RKO (cell line): ENCODE results near the gene CD27.
A peak's percentile ranks its signal among the peaks of the same experiment; 100 is the strongest.
"Not testable (repeated sequence)": the region's sequence is repeated elsewhere in the genome, so short reads cannot be mapped to it uniquely, and the experiment has no call there.

Experiments used
- DNase-seq: peaks from one replicate; pipeline ENCODE4 v3.0.0-alpha.2; 2016; ENCODE audit warnings: low spot score

Gene CD27

DNA sequence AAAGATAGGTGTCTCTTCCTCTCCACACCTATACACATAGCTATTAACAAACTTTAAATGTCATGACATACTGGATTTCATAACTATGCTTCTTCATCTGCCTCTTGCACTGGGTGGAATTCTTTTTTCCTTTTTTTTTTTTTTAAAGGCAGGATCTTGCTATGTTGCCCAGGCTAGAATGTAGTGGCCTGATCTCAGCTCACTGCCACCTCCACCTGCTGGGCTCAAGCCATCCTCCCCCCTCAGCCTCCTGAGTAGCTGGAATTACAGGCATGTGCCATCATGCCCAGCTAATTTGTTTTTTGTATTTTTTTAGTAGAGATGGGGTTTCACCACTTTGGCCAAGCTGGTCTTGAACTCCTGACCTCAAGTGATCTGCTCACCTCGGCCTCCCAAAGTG is 43.5 kb downstream of the CD27 start:
- DNase-seq = no peak

GRCh38 chr12:6489449-6489848 is 44.7 kb downstream of the CD27 start:
- no peak for DNase-seq

DNA sequence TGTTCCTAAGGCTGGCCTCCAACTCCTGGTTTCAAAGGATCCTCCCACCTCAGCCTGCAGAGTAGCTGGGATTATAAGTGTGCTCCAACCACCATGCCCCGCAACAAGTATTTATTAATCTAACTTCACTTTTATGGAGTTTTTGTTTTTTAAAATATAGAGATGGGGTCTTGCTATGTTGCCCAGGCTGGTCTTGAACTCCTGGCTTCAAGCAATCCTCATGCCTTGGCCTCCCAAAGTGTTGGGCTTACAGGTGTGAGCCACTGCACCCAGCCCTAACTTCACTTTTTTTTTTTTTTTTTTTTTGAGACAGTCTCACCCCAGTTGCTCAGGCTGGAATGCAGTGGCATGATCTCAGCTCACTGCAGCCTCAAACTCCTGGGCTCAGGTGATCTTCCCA is 45.9 kb downstream of the CD27 start:
- not testable (repeated sequence) for DNase-seq

DNA sequence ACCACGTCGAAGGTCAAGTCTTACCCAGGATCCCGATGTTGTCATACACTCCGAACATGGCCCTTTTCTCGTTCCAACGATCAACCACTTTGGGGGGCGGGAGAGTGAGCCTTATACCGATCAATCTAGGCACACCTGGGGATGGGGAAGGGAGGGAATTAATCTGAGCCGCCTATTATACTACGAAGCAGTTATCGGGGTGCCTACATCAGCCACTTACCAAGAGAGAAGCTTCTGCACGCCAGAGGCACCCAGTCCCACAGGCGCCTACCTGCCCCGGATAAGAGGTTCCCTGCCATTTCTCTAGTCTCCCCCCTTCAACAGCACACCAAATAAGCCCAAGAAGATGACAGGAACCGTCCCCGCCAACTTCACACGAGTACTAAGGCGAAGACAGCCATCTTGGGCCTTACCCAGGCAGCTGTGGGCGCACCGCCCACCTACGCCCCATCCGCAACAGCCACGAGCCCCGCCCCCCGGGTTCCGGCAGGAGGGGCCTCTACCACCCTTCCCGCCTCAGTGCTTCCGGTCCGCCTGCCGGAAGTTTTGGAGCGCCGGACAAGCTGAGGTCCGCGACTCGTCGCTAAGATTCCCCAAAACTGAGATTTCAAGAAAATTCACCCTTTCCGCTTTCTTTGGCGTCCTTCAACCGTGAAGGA is 48.2 kb downstream of the CD27 start, which contains the start of gene MRPL51:
Gene MRPL51, minus strand, starts transcription at position 425 of the 659 bp plus-strand sequence. Its CDS starts 126 bp downstream, at position 299.
- DNase-seq = peak; percentile 95

DNA sequence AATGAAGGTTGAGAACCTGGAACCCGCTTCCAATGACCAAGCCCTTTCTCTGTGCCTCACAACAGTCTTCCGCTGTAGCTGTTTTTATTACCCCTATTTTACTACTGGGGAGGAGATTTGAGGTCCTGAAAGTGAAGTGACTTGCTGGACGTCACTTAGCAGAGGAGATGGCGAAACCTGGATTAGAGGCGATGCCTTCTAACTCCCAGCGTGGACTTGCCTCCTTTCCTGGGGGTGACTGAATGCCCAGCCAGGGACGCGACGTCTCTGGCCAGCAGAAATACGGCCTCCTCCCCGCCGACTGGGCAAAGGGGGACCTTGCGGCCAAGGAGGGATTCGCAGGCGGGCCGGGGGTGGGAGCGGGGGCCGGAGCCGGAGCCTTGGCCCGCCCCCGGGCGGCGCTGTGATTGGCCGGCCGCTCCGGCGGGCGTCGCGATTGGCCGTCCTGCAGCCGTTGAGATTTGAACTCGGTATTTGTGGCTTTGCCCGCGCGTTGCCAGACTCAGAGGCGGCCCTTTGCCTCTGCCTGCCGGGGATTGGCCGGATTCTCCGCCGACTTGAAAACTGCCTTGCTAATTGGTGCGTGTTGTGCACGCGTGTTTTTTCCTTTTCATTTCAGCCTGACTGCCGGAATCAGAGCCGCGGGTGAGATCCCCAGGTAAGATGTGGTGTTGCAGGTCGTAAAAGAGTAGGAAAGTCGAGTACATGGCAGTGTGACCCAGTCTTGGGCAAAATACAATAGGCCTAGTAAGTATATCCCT is 48.9 kb downstream of the CD27 start, which contains the start of gene NCAPD2:
Gene NCAPD2, plus strand, starts transcription at position 606 of the 761 bp plus-strand sequence. CDS start 997 bp downstream, outside the sequence.
- DNase-seq = peak; percentile 98

- peak; percentile 72 for DNase-seq
Observed at GRCh38 chr12:6494258-6494743, 49.5 kb downstream of the CD27 start.

DNA sequence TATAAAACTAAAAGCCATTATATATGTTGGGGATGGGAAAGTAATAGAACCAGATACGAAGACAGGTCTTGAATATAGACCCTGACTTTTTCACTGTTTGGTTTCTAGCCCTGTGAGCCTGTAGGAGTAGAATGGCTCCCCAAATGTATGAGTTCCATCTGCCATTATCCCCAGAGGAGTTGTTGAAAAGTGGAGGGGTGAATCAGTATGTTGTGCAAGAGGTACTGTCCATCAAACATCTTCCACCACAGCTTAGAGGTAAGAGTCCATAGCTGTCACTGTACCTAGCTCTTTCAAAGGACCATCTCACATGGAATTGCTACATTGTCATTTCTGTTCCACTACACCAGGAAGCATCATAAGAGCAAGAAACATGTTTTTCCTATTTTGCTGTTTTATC is 50.2 kb downstream of the CD27 start:
- peak; percentile 66 for DNase-seq

DNA sequence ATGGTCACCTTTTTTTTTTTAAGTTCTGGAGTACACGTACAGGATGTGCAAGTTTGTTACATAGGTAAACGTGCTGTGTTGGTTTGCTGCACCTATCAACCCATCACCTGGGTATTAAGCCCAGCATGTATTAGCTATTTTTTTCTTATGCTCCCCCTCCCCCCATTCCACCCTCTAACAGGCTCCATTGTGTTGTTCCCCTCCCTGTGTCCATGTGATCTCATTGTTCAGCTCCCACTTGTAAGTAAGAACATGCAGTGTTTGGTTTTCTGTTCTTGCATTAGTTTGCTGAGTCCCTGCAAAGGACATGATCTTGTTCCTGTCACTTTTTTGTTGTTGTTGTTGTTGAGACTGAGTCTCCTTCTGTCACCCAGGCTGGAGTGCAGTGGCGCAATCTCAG is 52.5 kb downstream of the CD27 start:
- not testable (repeated sequence) for DNase-seq

DNA sequence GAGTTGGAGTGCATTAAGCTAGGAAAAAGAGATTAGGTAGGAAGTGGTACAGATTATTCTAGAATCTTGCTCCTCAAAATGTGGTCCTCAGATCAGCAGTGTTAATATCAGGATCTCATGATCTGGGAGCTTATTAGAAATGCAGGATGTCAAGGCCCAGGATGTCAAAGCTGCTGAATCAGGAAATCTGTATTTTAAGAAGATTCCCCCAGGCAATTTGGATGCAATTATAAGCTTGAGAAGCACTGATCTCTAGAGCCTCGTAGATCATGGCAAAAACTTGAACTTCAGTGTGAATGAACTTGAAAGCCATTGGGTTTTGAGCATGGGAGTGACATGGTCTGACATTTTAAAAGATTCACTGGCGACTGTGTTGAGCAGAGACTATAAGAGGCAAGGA is 55.7 kb downstream of the CD27 start:
- no peak for DNase-seq
